Activated CD4-positive, CD25-positive, alpha-beta regulatory T cell treated with anti-CD3 and anti-CD28 coated beads, Interleukin-2, amount 50 U/mL, for 72 hours (primary cell): ENCODE data around the gene C22orf39.

Source experiments
- DNase-seq: peaks from one replicate; pipeline ENCODE4 v3.0.0; 2021

The C22orf39 gene

DNA sequence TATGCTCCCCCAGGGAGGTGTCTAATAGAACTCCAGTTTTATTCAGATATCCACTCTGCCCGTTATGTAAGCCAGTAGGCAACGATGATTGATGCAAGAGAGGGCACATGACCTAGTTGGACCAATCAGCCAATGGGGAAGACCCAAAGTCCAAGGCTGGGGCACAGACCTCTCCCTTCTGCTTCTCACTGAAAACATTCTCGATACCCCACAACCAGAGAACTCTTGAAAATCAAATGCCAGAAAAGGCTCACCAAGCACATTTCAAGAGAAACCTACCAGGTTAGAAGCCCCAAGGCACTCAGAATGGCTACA is 23.4 kb downstream of the C22orf39 start:
- DNase-seq, result no peak

DNA sequence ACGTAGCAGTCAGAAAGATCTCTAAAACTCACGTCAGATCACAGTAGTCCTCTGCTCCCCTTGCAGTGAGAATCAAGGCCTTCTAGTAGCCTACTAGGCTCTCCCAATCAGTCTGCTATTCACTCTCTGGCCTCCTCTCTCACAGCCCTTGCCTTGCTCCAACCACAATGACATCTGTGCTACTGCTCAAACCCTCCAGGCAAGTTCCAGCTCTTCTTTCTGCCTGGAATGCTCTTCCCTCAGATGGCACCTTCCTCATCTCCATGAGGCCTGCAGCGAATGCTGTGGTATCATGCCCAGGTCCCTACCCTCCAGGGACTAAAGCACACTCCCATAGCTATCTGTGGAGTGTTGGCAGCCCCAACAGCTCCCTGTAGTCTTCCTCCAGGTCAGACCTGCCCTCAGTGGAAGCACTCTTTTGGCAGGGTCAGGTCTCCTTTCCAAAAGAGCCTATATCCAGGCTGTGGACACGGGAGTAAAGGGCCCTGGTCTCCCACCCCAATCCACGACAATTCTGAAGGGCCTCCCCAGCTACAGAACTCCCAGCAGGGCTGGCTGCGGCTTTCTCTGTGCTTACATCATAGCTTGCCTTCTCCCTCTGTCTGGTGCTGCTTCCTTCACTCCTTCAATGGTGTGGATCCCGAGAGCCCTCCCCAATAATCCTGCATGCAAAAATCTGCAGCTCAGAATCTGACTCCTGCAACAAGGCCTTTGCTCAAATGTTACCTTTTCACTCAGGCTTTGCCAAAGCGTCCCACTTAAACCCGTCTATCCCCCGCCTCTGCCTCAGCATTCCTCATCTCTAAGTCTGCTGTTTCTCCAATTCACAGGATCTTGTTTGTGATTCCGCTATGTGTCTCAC is 24.8 kb downstream of the C22orf39 start:
- no peak for DNase-seq

DNA sequence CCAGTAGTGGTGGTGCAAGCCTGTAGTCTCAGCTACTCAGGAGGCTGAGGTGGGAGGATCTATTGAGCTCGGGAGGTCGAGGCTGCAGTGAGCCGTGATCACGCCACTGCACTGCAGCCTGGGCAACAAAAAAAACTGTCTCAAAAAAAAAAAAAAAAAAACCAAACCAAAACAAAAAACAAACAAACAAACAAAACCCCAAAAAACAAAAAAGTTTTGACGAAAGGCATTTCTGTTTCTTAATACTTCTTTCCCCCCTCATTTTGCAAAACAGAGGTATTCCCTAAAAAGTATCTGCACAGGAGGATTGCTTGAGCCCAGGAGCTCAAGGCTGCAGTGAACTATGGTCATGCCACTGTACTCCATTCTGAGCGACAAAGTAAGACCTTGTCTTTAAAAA is 27.2 kb downstream of the C22orf39 start:
- no peak for DNase-seq

DNA sequence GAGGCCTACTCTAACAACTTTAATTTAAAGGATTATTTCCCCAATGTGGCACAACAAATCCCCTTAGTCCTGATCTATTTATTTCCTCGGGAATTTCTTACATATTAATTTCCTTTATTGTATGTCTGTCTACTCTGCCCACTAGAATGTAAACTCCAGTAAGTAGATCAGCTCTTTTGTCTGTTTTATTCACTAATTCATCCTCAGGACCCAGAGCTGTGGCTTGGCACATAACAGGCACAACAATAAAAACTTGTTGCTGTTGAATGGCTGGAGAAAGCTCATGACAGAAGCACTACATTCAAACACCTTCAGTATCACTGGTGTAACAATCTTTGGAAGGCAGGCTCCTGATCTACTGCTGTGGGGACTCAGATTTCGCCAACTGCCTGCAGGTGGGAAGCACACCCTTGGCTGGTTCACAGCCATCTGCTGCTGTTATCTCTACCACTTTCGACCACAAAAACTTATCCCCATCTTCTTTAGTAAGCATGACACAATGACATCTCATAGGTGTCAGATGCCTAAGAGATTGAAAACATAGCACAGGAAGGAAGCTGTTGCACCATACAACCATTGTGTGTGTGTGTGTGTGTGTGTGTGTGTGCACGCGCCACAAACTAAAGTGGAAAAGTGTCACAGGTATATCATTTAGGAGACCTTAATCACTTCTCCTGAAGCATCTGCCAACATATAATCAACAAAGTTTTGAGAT is 27.9 kb downstream of the C22orf39 start:
- DNase-seq, result no peak

- no peak for DNase-seq
Observed at GRCh38 chr22:19419086-19419463, 28.4 kb downstream of the C22orf39 start.

DNA sequence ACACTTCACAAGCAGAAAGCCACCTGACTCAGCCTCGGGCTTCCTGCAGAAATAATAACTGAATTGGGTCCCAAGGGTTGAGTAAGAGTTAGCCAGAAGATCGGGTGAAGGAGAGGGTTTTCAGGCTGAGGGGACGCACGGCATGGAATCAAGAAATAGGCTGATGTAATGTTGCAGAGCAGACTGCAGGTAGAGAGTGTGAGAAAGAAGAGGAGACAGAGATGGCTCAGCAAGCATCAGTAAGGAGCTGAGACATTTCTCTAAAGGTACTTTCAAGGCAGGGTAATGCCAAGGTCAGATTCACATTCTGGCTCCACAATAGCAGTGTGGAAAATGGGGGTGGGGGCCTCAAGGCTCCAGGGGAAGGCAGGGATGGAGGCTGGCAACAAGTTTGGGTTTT is 34.6 kb downstream of the C22orf39 start:
- DNase-seq, result no peak

DNA sequence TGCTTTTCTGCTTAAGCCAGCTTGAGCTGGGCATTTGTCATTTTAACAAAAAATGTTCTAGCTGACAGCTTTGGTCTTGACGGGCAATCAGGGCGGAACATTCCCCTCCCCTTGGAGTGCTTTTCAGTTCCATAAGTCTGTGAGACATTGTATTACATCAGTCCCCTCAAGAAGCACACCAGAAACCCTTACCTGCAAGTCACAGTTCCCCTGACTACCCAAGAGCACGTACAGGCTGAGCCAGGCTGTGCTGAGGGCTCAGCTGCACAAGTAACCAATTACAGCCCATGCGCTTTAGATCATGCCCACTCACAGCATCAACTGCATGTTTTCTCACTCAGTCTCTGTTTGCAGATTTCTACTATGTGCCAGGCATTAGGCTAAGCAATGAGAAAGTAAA is 35.0 kb downstream of the C22orf39 start:
- DNase-seq, result no peak

DNA sequence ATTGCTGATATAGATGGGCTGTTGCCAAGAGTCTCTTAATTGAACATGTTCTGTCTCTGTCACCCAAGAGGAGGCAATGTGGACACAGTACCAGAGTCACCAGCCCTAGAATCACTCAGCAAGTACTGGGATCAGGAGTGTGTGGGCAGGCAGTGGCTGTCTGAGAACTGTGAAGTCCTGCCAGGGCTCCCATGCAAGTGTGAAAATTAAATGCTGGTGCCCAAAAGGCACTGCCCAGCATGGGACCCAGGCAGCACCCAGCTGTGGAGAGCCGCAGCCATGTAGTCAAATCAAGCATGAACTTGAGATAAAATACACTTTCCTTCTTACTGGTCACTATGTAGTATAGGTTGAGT is 35.8 kb downstream of the C22orf39 start:
- no peak for DNase-seq

DNA sequence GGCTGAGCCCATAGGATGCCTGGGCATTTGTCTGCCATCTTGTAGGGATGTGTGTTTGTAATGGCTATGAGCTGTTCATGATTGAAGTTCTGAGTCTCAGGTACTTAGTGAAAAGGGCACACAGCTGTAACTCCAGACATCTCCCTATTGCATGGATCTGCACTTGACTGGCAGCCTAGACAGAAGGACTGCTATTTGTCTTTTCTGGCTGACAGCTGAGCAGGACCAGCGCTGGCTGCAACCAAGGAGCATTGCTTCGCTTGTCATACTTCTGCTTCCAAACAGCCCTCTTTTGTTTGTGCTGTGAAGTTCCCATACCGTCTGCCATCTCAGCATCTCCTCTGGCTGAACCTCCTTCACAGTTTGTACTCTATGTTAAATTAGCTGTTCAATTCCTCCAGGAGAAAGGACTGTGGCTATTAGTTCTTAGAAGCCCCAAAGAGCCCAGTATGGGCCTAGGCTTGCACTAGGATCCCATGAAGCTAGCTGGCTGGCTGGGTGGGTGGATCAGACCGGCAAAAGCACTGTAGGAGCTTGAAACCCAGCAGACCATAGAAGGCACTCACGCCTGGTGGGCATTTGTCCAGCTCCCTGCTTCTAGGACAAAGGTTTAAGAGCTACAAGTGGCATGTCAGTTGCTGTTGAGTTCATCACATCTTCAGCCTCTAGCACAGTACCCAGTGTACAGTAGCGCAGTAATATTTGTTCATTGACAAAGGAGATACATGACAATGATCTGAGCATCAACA is 36.4 kb downstream of the C22orf39 start:
- no peak for DNase-seq

GRCh38 chr22:19407649-19408606 is 39.6 kb downstream of the C22orf39 start:
- no peak for DNase-seq

DNA sequence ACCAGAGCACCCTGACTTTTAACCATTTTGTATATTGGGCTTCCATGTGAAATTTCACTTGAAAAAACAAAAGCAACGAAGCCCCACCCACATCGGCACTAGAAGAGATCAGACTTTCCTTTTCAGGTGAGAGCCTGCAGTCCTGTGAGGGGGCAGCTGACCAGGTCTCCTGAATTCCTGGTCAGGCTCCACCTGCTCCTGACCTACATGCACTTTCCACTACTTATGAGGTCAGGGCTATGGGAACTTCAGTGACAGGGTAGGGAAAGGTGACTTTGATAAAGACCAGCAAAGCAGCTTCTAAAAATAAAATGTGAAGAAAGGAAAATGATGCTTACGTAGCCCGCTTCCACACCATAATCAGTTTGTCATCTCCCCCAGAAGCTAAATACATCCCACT is 40.7 kb downstream of the C22orf39 start:
- DNase-seq, result no peak

DNA sequence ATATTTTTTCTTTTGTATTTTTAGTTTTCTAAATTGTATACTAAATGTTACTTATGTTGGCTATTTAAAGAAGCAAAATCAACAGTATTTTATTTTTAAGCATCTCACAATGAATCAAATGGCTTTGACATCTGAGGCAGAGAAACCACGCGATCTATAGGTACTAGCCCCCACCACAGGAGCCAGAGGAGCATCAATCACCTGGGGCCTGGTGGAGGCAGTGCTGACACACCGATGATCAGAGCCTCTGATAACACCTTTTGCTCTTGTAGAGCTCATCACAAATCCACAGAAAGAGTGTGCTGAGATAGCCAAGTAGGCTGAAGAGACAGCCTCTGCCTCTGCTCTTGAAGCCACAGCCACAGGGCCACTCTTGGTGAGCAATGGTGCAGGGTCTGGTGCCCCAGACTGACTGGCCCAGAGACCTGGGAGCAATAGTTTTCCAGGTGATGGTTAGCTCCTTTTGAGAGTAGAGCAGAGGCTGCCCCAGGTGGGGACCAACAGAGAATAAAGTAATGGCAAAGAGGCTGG is 41.2 kb downstream of the C22orf39 start:
- no peak for DNase-seq

DNA sequence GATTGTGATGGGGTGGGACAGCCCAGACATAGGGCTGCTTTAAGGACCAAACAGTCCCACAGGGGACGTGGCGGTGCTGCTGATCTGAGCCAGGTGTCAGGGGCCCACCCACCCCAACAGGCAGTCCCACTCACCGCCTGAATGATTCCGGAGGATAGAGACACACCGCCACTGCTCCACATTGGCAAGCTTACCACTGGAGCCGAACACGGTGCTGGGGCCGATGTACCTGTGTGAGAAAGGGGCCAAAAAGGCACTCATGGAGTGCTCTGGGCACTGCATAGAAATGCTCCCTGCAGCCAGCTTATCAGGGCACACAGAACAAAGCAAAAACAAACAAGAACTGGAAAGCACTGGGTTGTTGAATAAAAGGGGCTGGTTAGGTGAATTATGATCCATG is 41.9 kb downstream of the C22orf39 start:
- DNase-seq, result no peak

DNA sequence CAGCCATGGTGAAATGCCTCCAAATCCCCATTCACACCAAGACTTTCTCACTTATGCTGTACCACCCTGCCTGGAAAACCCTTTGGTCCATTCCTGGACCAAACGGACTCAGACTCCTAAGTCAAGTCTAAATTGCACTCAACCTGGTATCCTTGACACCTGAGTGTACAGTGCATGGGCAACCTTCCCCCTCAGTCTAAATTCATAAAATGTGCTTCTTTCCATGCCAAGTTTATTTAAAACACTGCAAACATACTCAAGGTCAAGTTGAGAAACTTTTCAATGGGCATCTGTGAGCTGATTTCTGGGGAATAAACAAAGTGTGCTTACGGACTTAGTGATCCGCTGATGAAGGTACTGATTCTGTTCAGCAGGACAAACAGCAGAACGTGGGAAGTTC is 42.4 kb downstream of the C22orf39 start:
- no peak for DNase-seq

GRCh38 chr22:19404676-19405075 is 42.8 kb downstream of the C22orf39 start:
- DNase-seq, result no peak

DNA sequence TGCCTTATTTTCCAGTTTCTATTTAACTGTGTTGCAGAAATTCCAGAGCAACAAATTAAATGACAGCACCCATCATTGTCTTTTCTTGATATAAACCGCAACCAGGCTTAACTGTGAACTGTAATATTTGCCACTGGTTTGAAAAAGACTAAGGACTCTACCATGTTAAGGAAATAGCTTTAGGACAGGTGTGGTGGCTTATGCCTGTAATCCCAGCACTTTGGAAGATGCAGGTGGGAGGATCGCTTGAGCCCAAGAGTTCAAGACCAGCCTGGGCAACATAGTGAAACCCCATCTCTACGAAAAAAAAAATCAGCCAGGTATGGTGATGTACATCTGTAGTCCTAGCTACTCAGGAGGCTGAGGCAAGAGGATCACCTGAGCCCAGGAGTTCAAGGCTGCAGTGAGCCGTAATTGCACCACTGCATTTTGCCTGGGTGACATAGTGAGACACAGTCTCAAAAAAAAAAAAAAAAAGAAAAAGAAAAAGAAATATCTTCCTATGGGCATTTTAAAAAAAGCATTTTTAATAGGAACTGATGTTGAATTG is 44.8 kb downstream of the C22orf39 start:
- no peak for DNase-seq

GRCh38 chr22:19401483-19401882 is 46.0 kb downstream of the C22orf39 start:
- no peak for DNase-seq

DNA sequence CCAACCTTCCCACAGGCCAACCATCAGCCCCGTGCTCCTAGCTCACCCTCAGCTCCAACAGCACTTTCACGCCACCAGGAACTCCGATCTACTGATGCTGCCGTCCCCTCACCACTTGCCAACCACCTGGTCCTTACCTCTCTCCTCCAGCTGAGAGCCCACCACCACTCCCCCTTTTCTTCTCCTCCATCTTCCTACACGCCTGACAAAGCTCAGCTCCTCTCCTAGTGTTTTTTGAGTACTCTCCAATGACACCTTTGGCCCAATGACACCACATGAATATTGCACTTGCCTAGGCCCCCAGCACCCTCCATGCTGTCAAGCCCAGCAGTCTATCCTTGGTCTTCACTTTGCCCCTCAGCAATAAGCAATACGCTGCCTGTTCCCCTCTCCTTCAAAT is 46.6 kb downstream of the C22orf39 start:
- no peak for DNase-seq

DNA sequence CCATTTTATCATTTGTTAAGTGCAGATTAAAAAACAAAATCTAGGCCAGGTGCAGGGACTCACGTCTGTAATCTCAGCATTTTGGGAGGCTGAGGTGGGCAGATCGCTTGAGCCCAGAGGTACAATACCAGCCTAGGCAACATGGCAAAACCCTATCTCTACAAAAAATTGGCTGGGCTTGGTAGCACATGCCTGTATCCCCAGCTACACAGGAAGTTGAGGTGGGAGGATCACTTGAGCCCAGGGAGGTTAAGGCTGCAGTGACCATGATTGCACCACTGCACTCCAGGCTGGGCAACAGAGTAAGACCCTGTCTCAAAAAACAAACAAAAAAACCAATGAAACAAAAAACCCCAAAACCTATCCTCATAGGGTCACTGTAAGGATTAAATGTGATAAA is 48.9 kb downstream of the C22orf39 start:
- no peak for DNase-seq

GRCh38 chr22:19398206-19398605 is 49.3 kb downstream of the C22orf39 start:
- DNase-seq, result no peak

- no peak for DNase-seq
Observed at GRCh38 chr22:19397734-19398104, 49.8 kb downstream of the C22orf39 start.
